Spinal cord (tissue), 10 donors: ENCODE data around the gene CCR9. TPM values are rescaled to one million over a fixed set of nuclear protein-coding genes. Genes with fewer than 3 reads are reported as not detected.

Experiments
- DNase-seq, 6 donors: peaks; one replicate each; pipeline versions ENCODE4 v3.0.0 to v3.0.0-alpha.2; 2013 to 2015; ENCODE audit warnings: low spot score in 6 of 6, low read depth in 4 of 6
- H3K27ac ChIP-seq: one replicate; pipeline ENCODE4 v1.5.1; 2013; ENCODE audit warnings: low read depth, low read length, control low read depth
- H3K27me3 ChIP-seq: one replicate; pipeline ENCODE4 v1.6.1; 2013; ENCODE audit warnings: low read length; ENCODE audit not compliant: control insufficient read depth, insufficient read depth
- H3K36me3 ChIP-seq: one replicate; pipeline ENCODE4 v1.6.1; 2013; ENCODE audit warnings: low read length; ENCODE audit not compliant: control insufficient read depth, insufficient read depth
- H3K4me1 ChIP-seq: one replicate; pipeline ENCODE4 v1.6.1; 2013; ENCODE audit warnings: low read length; ENCODE audit not compliant: control insufficient read depth, insufficient read depth
- H3K4me3 ChIP-seq: one replicate; pipeline ENCODE4 v1.5.1; 2013; ENCODE audit warnings: low read depth, low read length, control low read depth
- H3K9me3 ChIP-seq: one replicate; pipeline ENCODE4 v1.6.1; 2013; ENCODE audit warnings: low read length; ENCODE audit not compliant: control insufficient read depth, insufficient read depth
- WGBS: methylation state at CpG from one replicate; pipeline ENCODE4 v1.1.5; 2013; ENCODE audit warnings: missing lambda C conversion rate; ENCODE audit not compliant: insufficient coverage; 5-methylcytosine and 5-hydroxymethylcytosine counted together
- polyA plus RNA-seq, 2 donors: library from polyadenylated mRNA; unstranded; fragments of 120-200 nt; gene quantifications; one replicate each; pipeline ENCODE4 v1.2.1, GENCODE V29; 2013; ENCODE audit not compliant: insufficient read length in 2 of 2
- total RNA-seq, 2 donors: library from RNA; depleted of rRNA in 1 of 2; stranded (reverse); fragments of 120-200 nt in 1 of 2; fragments of >200 nt in 1 of 2; gene quantifications; one replicate each; pipeline versions ENCODE4 v1.2.3 to v1.2.4, GENCODE V29; 2013 to 2014
- donor health status: healthy.

CCR9 gene
- total and polyA plus RNA-seq, 4 donors, result 0.19 to 2.0 (median 0.40) TPM

GRCh38 chr3:45940004-45940780, 53.8 kb downstream of the CCR9 start:
- 89% methylated on average over 5 of the region's 7 CpGs for WGBS

GRCh38 chr3:45940781-45941365, 54.5 kb downstream of the CCR9 start:
- WGBS, result 90% methylated on average over 6 of the region's 6 CpGs
- DNase-seq, result no peak
- no peaks in the 10 kb centered on the region for H3K27me3 ChIP-seq
- H3K27ac ChIP-seq, result no peak overlapping the region
- no peaks in the 10 kb centered on the region for H3K9me3 ChIP-seq
- H3K4me1 ChIP-seq, result peaks cover 4% of the 10 kb centered on the region
- peaks cover 6% of the 10 kb centered on the region for H3K36me3 ChIP-seq
- H3K4me3 ChIP-seq, result no peak overlapping the region

More at GRCh38 chr3:45940004-45940780, 53.8 kb downstream of the CCR9 start:
- Histone ChIP-seq H3K9me3 (no peaks in the 10 kb centered on the region), H3K36me3 (peaks cover 6% of the 10 kb centered on the region), H3K4me1 (peaks cover 4% of the 10 kb centered on the region), H3K27ac (no peak overlapping the region), H3K27me3 (no peaks in the 10 kb centered on the region), H3K4me3 (no peak overlapping the region)
- DNase-seq, result no peak

GRCh38 chr3:45942051-45942825, 55.9 kb downstream of the CCR9 start:
- H3K36me3 ChIP-seq, result no peaks in the 10 kb centered on the region
- H3K4me1 ChIP-seq, result peaks cover 4% of the 10 kb centered on the region
- DNase-seq, result no peak
- H3K27ac ChIP-seq, result no peak overlapping the region
- H3K4me3 ChIP-seq, result no peak overlapping the region
- 85% methylated on average over 5 of the region's 6 CpGs for WGBS
- no peaks in the 10 kb centered on the region for H3K27me3 ChIP-seq
- no peaks in the 10 kb centered on the region for H3K9me3 ChIP-seq

- Histone ChIP-seq H3K9me3 (no peaks in the 10 kb centered on the region), H3K36me3 (no peaks in the 10 kb centered on the region), H3K4me3 (no peak within 1 kb of the TSS), H3K27me3 (no peaks in the 10 kb centered on the region), H3K4me1 (peaks cover 4% of the 10 kb centered on the region), H3K27ac (no peak within 1 kb of the TSS)
- no peak for DNase-seq
- WGBS, result 98% methylated on average over 6 of the region's 8 CpGs
These were observed 57.0 kb downstream of the CCR9 start, which contains the start of gene CXCR6 for GRCh38 chr3:45943207-45943846. TSS of gene CXCR6 (plus strand) at chr3:45943464. CDS start at chr3:45946482, 3,018 bp downstream.

- no peak overlapping the region for H3K4me3 ChIP-seq
- H3K27ac ChIP-seq, result no peak overlapping the region
- no peaks in the 10 kb centered on the region for H3K4me1 ChIP-seq
- whole genome bisulfite sequencing, result 94% methylated on average over 2 of the region's 5 CpGs
- no peaks in the 10 kb centered on the region for H3K9me3 ChIP-seq
- DNase-seq, result no peak
- no peaks in the 10 kb centered on the region for H3K27me3 ChIP-seq
- H3K36me3 ChIP-seq, result peaks cover 13% of the 10 kb centered on the region
These were observed 58.7 kb downstream of the CCR9 start for GRCh38 chr3:45944830-45945620.

- no peaks in the 10 kb centered on the region for H3K27me3 ChIP-seq
- H3K4me1 ChIP-seq, result no peaks in the 10 kb centered on the region
- H3K27ac ChIP-seq, result no peak overlapping the region
- 100% methylated on average over 1 of the region's 1 CpG for WGBS
- DNase-seq, result no peak
- H3K36me3 ChIP-seq, result peaks cover 19% of the 10 kb centered on the region
- no peaks in the 10 kb centered on the region for H3K9me3 ChIP-seq
- no peak overlapping the region for H3K4me3 ChIP-seq
These were observed 60.0 kb downstream of the CCR9 start for GRCh38 chr3:45946307-45946706.

- WGBS, result 96% methylated on average over 3 of the region's 3 CpGs
These were observed 60.5 kb downstream of the CCR9 start for GRCh38 chr3:45946875-45947274.

GRCh38 chr3:45947361-45947760, 61.0 kb downstream of the CCR9 start:
- H3K4me1 ChIP-seq, result no peaks in the 10 kb centered on the region
- peaks cover 22% of the 10 kb centered on the region for H3K36me3 ChIP-seq
- DNase-seq, result no peak
- H3K9me3 ChIP-seq, result no peaks in the 10 kb centered on the region
- 100% methylated on average over 2 of the region's 3 CpGs for whole genome bisulfite sequencing
- no peak overlapping the region for H3K4me3 ChIP-seq
- no peaks in the 10 kb centered on the region for H3K27me3 ChIP-seq
- H3K27ac ChIP-seq, result no peak overlapping the region

More at GRCh38 chr3:45946875-45947274, 60.5 kb downstream of the CCR9 start:
- no peaks in the 10 kb centered on the region for H3K4me1 ChIP-seq
- H3K27me3 ChIP-seq, result no peaks in the 10 kb centered on the region
- H3K9me3 ChIP-seq, result no peaks in the 10 kb centered on the region
- DNase-seq, result no peak
- no peak overlapping the region for H3K4me3 ChIP-seq
- H3K27ac ChIP-seq, result no peak overlapping the region
- peaks cover 22% of the 10 kb centered on the region for H3K36me3 ChIP-seq
